SKM-1 (cell line): Measurements from ENCODE around the gene METTL2A.
A peak's percentile ranks its signal among the peaks of the same experiment; 100 is the strongest.
"Not testable (repeated sequence)": the region's sequence is repeated elsewhere in the genome, so short reads cannot be mapped to it uniquely, and the experiment has no call there.

Experiments
- DNase-seq: peaks from one replicate; lab custom pipeline; 2025; ENCODE audit not compliant: unreplicated experiment; lab: John Stamatoyannopoulos, UW

The METTL2A gene, protein sequence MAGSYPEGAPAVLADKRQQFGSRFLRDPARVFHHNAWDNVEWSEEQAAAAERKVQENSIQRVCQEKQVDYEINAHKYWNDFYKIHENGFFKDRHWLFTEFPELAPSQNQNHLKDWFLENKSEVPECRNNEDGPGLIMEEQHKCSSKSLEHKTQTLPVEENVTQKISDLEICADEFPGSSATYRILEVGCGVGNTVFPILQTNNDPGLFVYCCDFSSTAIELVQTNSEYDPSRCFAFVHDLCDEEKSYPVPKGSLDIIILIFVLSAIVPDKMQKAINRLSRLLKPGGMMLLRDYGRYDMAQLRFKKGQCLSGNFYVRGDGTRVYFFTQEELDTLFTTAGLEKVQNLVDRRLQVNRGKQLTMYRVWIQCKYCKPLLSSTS

DNA sequence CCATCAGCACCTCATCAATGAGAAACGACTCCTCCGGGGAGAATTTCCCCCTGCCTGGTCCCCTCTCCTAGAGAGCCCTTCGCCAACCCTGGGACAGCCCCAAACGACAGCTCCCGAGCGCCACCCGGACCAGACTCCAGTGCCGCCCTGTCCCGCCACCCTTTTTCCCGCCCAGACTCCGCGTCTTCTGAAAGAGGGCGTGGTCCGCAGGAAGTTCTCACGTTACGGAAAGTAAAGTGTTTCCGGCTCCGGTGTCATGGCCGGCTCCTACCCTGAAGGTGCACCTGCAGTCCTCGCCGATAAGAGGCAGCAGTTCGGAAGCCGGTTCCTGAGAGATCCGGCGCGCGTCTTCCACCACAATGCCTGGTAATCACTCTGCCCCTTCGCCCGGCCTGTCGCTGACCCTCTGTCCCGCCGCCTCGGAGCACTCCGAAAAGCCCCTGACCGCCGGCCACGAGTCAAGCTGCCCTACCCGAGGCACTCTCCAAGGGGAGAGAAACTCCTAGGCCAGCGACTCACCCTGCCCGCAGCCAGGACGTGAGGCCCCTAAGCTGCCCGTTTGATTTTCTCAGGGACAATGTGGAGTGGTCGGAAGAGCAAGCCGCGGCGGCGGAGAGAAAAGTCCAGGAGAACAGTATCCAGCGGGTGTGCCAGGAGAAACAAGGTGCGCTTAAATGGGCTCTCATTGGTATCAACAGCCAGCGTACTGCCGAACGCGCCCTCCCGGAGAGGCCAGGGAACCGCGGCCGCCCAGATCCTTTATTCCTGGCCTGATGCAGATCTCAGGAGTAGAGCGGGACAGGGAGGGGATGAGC is at the start of gene METTL2A:
Gene METTL2A (plus strand): TSS at position 251 of the 815 bp plus-strand sequence. CDS start 6 bp downstream, at position 257.
- peak; percentile 74 for DNase-seq

DNA sequence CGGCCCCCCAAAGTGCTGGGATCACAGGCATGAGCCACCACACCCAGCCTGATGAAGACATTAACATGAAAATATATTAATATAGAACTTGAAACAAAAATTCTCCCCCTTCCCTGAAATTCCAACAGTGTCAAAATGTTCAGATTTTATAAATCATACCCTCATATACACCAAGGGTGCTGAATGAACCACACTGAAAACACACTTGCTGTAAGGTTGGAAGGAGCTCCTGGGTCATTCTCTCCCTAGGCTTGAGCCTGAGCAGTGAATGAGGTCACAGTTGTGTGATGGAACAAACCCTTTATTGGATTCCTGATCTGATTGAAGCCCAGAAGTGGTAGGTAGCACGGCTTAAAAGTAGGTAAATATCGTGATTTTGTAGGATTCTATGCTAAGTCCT is 43.4 kb upstream of the METTL2A start, which contains the start of gene EFCAB3:
Gene EFCAB3 (plus strand): TSS at position 301 of the 400 bp plus-strand sequence. CDS start 2,427 bp downstream, outside the sequence.
- DNase-seq: no peak

DNA sequence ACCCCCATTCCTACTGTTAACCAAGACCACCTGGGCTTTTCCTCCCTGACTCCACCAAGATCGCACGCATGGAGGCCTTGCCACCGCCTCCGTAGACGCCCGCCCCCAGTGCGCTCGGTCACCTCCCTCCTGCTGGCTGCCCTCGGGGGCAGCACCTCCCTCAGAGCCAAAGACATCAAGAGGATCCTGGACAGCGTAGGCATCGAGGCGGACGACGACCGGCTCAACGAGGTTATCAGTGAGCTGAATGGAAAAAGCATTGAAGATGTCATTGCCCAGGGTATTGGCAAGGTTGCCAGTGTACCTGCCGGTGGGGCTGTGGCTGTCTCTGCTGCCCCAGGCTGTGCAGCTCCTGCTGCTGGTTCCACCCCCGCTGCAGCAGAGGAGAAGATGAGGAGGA is 42.1 kb upstream of the METTL2A start:
- DNase-seq: no peak

DNA sequence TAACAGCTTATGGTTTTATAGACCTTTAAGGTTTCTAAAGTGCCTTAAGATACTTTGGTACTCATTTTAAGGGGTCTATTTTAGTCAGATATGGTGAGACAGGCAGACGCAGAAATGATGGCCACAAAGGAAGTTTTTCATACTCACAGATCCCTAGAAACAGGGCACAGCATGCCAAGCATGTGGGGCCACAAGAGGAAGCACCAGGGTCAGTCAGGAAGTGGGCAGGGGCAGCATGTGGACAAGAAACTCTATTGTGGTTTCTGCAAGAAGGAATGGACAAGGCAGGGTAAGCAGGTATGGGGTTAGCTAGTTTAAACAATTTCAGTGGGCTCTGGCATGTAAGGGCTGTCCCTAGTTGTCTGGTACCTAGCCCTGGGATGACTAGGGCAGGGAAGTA is 34.8 kb upstream of the METTL2A start:
- no peak for DNase-seq

DNA sequence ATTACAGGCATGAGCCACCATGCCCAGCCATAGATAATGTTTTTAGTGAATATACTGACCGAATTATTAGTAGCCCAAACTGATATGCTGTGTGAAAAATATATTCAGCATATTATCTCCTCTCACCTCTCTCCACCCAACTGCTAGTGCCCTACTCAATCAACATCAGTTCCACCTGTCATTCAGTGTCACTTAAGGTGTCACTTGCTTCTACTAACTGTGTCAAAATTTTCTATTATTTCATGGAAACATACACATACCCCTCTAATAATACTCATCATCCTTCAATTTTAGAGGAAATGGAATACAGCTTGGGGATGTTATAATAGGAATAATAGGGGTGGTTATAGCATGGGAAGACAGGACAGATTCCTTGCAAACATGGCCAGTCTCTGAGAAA is 30.8 kb upstream of the METTL2A start:
- no peak for DNase-seq

DNA sequence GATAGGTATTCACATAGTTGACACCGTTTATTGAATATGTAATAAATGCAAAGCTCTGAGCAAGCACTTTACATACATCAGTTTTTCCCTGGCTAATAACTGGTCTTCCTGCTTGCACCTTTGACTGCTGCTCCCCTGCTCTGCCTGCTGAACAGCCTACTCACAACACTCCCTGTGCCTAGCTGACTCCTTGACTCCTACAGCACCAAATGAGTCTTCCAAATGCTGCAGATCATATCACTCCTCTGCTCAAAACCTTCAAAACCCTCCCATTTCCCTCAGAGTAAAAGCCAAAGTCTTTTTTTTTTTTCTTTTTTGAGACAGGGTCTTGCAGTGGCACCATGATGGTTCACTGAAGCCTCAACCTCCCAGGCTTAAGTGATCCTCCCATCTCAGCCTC is 24.8 kb upstream of the METTL2A start:
- DNase-seq: no peak

DNA sequence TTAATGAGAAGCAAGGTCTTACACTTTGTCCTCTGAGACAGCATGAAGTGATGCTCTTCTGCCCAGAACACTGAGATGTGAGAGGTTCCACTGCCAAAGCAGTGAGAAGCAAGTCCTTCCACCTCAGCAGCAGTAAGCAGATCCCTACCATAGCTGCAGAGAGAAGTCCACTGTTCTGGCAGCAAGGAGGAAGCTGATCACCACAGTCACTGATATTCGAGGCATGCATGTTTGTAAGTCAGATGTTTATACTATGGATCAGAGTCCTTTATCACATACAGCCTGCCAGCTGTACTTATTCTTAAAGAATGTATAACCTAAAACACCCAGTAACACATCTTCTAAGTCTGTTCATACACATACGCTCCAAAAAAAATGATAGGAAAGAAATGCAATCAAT is 18.2 kb upstream of the METTL2A start:
- DNase-seq: no peak

DNA sequence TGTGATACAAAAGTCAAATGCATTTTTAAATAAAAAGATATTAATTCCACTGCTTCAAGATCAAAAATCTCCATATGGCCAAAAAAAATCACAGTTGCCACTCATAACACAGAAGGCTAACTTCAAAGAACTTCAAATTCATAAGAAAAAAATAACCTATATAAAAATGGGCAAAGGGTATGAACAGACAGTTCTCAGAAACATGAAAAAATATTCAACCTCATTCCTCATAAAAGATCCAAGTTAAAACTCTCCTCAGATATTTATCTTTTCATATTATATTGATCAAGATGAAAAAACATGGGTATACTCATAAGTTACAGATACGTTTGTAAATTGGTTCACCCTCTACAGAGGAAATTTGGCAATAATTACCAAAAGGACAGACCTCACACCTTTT is 10.6 kb upstream of the METTL2A start:
- DNase-seq: not testable (repeated sequence)

DNA sequence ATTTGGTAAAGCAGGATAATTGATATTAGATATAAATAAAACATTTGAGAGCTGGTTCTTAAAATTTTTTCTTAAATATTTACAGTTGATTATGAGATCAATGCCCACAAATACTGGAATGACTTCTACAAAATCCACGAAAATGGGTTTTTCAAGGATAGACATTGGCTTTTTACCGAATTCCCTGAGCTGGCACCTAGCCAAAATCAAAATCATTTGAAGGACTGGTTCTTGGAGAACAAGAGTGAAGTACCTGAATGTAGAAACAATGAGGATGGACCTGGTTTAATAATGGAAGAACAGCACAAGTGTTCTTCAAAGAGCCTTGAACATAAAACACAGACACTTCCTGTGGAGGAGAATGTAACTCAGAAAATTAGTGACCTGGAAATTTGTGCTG is 2.5 kb downstream of the METTL2A start:
- DNase-seq: not testable (repeated sequence)

DNA sequence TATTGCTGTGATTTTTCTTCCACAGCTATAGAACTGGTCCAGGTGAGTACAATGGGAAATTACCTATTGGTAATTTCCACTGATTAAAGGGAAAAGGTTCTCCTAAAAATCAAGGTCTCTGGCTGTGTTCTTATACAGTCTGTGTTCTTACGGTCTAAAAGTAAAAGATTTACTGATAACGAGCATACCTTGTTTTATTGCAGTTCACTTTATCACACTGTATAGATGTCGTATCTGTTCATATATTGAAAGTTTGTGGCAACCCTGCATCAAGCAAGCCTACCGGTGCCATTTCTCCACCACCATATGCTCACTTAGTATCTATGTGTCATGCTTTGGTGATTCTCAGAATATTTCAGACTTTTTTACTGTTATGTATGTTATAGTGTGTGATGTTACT is 11.6 kb downstream of the METTL2A start:
- DNase-seq: not testable (repeated sequence)

DNA sequence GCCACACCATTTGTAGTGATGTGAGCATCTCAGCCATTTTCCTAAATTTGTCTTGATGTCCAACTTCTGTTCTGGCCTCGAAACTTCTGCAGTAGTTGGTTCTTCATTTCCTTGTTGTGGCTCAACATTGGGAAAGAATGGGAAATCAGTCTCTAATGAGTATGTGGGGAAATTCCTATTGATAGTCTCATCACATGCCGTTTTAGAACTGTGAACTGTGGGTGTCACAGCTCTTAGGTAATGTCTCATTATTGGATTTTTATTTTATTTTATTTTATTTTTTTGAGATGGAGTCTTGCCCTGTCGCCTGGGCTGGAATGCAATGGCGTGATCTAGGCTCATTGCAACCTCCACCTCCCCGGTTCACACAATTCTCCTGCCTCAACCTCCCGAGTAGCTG is 17.5 kb downstream of the METTL2A start:
- DNase-seq: not testable (repeated sequence)

DNA sequence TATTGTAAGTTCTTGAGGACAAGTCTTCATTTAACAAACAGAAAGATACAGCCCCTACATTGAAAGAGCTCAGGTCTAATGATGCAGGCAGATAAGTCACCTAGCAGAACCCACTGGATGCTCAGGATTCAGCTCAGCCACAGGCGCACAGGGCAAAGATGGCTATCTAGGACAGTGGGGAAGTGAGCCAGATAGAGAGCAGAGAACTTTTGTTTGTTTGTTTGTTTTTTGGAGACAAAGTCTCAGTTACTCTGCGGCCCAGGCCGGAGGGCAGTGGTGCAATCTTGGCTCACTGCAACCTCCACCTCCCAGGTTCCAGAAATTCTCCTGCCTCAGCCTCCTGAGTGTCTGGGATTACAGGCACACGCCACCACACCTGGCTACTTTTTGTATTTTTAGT is 20.4 kb downstream of the METTL2A start:
- no peak for DNase-seq

DNA sequence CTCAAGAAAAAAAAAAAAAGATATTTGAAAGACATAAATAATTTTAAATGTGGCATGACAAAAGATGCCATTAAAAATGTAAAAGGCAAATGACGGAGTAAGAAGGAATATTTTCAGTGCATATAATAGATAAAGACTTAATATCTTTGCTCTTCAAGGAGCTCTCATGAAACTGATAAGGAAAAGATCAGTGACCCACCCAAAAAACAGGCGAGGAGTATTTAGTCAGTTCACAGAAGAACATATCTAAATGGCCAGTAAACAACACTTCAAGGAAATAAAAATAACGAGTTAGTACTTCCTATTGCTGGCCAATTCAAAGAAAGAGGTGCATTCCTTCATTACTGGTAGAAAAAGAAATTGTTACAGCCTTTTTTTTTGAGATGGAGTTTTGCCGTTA is 22.1 kb downstream of the METTL2A start:
- DNase-seq: not testable (repeated sequence)

DNA sequence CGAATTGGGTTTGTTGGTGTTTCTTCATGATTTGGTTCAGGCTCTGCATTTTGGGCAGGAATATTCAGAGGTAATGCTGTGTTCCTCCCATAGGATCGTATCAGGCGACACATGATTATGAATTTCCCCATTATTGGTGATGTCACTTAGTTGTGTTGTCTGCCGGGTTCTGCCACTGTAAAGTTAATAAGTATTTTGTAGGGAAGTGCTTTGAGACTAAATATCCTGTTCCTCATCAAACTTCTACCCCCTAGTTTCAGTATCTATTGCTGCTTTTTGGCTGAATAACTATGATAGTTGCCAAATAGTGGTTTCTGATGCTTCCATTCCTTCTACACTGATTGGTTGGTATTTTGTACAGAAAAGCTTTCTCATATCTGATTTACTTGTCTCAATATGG is 28.5 kb downstream of the METTL2A start:
- not testable (repeated sequence) for DNase-seq

DNA sequence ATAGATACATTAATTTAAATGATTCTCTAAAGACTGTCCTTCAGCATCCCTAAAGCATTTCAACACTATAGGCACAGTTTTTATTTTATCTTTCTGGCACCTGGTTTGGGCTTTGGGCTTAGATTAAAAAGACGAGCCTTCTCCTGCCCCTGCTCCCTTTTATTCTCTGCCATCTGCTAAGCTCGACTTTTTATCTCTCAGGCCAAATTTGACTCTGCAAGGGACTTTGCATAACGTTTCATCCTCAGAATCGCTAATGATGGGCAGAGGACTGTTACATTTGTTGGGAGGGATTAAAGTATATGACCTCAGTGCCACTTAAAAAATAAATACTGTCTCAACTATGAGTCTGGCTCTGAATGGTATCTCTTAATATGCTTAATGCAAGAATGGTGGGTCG is 29.3 kb downstream of the METTL2A start:
- not testable (repeated sequence) for DNase-seq

DNA sequence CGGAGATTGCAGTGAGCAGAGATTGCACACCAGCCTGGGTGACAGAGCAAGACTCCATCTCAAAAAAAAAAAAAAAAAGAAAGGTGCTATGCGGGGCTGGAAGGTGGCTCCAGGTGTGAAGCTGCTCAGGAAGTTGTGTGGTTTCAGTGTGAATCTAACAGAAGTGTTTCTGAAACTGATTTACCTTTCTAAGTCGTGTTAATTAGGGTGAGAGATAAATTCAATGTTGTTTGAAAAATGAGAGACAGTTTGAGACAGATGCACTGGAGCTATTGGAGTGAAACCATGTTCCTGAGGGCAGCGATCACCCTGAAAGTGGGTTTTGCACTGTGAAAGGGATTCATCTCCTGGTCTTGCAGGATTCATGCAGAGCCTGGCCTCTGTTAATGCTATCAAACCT is 30.0 kb downstream of the METTL2A start:
- not testable (repeated sequence) for DNase-seq

DNA sequence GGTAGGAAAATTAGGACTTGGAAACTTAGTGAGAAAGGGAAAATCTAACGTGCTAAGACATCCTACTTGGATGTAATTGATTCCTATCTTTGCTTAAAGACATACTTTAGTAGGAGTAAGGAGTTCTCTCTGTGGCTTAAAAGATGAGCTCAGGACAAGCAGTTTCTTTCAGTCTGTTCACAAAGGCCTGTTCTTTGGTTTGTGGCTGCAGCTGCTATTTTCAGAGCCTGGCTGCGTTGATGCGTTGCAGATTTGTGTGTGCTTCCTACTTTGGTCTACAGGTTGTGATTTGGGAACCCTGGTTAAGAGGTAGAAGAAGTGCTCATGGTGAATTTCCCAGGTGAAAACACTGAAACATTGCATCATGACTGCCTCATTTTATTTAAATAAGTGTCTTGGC is 30.4 kb downstream of the METTL2A start:
- not testable (repeated sequence) for DNase-seq

DNA sequence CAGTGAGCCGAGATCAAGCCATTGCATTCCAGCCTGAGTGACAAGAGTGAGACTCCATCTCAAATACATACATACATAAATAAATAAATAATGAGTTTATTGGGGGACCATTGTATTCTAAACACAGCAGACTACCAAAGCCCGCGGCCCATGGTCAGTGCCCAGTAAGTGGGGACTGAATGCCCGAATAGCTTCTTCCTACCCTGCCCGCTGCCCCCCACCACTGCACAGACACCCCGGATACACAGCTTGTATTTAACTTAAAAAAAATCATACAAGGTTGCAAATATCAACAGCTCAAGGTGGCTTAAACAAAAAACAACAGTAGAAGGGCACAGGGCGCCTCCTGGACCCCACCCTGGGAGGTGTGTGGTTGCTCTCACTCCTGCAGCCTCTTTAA is 32.3 kb downstream of the METTL2A start:
- DNase-seq: no peak

DNA sequence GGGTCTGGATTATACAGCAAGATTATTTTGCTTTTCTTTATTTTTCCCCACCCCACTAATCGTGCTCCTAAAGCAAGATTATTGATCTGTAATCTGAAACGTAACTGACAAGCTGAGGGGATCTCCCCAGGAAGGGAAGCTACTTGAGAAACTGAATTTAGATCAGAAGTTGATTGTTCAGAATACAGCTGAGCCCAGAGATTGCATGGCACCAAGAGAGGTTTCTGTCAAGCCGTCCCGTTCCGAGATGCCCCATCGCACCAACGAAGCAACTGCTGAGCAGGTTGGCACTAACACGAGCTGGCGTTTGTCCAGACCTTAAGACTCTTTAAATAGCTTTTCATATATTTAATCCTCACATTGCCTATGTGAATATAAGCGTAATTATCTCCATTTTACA is 34.8 kb downstream of the METTL2A start:
- DNase-seq: not testable (repeated sequence)

DNA sequence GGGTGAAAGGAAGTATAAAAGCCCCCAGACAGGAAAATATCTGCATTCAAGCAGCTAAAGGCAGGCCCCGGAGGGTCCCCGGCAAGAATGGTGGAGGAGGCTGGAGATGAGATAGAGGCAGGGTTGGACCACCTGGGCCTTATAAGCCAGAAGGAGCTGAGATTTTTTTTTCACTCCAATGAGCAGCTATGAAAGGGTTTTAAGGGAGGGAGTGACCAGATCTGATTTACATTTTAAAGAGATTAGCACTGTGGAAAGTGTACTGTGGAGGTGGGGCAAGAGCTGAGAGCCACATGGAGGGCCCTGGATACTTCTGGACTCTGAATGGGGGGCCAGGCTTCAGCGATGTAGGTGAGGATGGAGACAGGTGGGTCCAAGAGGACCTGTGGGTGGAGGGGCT is 40.7 kb downstream of the METTL2A start:
- DNase-seq: not testable (repeated sequence)

DNA sequence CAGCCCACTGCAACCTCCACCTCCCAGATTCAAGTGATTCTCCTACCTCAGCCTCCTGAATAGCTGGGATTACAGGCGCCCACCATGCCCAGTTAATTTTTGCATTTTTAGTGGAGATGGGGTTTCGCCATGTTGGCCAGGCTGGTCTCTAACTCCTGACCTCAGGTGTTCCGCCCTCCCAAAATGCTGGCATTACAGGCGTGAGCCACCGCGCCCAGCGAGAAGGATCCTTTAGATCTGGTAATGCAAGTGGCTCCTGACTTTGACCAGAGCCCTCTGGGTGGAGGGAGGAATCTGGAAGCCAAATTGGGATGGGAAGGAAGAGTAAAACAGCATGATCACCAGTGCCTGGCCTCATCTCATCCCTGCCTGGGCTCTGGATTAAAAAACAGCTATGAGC is 41.6 kb downstream of the METTL2A start:
- not testable (repeated sequence) for DNase-seq
